Cardiac fibroblast (primary cell): ENCODE data around the gene THRAP3.
A peak's percentile ranks its signal among the peaks of the same experiment; 100 is the strongest.

Experiments
- DNase-seq, 2 donors: peaks; one replicate each; pipeline versions ENCODE4 v3.0.0 to v3.0.0-alpha.2; 2010; ENCODE audit warnings: low read depth in 2 of 2
- H3K4me3 ChIP-seq, 2 donors: replicated peaks in 1 of 2; 1 replicate in 1 of 2; 2 replicates in 1 of 2; pipeline ENCODE4 v1.5.1; 2011; ENCODE audit warnings: low read depth in 2 of 2, low read length in 2 of 2, mild to moderate bottlenecking in 2 of 2, moderate library complexity in 1 of 2
- CTCF ChIP-seq: IDR thresholded peaks from one replicate; pipeline ENCODE4 v1.5.1; 2011; ENCODE audit warnings: low read depth, mild to moderate bottlenecking, low read length, inconsistent platforms

THRAP3 gene

DNA sequence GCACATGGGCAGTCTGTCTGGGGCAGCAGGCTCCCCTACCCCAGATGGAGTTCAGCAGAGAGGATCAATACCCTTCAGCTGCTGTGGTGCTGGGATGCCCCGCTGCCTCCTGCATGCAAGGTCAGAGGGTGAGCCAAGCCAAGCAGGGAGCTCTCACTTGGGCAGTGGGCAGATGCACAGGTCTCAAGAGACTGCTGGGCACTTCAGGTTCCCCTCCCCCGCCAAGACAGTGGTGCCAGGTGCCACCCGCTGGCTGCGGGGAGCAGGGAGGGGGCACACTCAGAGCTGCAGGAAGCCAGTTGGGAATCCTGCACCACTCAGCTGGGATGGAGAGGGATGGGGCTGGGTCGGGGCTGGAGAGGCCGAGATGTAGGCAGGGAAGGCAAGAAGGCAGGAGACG, 115.0 kb downstream of the THRAP3 start:
- DNase-seq, result no peak
- TF ChIP-seq CTCF, result no peak
- H3K4me3 ChIP-seq, result no peak overlapping the region

- DNase-seq, result no peak
- H3K4me3 ChIP-seq, result no peak overlapping the region
- no peak for TF ChIP-seq CTCF
Measured at GRCh38 chr1:36339615-36340014, 115.4 kb downstream of the THRAP3 start.

DNA sequence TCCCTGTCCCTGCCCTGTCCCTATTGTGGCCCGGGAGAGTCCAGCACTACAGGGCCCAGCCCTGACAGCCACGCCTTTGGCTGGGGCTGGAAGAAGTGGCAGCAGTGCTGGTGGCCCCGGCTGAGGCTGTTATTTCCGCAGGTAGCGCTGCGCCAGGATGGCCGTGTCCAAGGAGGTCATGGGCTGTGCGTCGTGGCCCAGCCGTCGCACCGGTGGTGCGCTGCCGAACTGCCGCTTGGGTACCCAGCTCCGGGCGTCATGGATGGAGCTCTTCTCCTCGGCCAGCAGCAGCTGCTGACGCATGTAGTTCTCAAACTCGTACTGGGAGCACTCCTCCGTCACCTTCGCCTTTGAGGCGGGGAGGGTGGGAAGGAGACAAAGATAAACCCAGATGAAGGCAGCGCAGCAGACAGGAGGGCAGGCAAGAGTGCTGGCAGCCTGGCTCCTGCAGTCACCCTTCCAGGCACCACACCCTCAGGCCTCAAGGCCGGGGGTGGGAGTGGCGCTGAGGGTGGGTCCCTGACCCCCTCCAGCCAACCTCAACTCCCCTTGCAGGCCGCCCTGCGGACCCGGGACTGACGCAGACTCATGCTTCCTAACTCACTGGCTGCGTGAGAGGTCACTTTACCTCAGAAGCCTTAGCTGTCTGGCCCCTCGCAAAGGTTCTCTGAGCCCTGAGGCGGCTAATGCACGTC, 117.5 kb downstream of the THRAP3 start:
- no peak for DNase-seq
- H3K4me3 ChIP-seq, result no peak overlapping the region
- no peak for TF ChIP-seq CTCF

DNA sequence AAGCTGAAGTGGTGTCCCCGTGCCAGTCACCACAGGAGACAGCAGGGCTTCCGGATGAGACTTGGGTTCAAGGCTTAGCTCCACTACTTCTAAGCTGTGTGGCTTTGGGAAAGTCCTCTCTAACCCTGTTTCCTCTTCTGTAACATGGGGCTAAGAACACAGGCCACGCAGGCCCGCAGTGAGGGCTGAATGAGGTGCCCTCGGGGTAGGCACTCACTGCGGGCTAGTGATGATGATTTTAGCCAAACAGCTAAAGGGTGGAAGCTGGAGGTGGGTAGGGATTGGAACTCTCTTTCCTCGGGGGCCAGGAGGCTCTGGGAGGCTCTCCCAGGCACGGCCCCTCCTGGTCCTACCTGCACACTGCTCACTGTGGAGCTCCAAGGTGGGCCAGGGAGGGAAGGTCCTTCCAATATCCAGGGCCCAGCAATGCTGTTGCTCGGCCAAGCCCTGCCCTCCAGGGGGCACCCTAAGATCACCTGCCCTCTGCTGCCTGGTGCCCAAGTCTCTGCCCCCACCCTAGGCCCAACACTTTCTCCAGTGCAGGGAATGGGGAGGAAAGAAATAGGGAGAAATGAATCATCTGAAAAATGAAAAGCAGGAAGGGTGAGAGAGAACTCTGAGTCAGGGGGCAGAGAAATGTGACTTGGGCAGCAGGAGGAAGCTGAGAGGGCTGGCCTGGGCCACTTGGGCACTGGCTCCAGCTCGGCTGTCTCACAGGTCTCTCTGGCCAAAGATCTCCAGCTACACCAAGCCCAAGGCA, 118.4 kb downstream of the THRAP3 start:
- H3K4me3 ChIP-seq, result no peak overlapping the region
- peak; percentile 79 to 84 for DNase-seq
- peak; percentile 77 for TF ChIP-seq CTCF

DNA sequence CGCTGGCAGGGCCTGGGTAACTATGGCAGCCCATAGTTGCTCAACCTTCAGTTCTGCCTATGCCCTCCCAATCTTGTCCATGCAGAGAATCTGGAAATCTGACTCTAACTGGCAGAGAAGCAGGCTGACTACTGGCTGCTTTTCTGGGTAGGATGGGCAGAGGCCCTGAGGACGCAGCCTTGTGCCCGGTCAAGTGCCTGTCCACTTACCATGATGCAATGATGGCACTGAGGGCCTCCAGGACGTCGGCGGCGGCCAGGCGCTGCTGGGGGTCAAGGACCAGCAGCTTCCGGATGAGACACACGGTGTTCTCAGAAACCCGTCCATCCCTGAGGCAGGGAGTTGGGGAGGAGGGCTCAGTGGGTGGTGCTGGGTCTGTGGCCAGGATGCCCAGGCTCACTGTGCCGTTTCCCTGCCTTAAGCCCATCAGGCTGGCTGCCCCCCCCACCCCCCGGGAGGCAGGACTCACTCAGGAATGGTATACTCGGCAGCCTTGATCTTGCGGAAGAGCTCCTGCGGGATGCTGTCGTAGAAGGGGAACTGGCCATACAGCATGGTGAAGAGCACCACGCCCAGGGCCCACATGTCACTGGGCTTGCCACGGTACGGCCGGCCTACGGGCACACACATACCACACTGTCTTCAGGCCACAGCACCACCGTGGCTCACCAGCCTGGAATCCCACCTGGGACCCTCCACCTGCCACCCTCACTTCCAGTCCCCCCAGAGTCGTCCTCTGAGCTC, 119.6 kb downstream of the THRAP3 start:
- DNase-seq, result no peak
- no peak for TF ChIP-seq CTCF
- no peak overlapping the region for H3K4me3 ChIP-seq

DNA sequence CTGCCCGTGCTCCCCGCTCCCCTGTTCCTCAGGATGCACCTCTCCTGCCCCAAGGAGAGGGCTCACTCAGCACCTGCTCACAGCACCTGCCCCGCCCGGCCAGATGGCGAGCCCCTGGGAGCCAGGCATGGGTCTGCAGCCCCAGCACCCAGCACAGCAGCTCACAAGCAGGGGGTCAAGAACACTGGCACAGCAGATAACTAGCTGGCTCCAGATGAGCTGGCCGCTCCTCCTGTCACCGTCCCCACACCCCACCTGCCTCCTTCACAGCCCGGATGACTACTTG, 120.1 kb downstream of the THRAP3 start:
- no peak for TF ChIP-seq CTCF
- no peak for DNase-seq
- H3K4me3 ChIP-seq, result no peak overlapping the region
